ENCODE data around the gene RNU1-2.
"Not testable (repeated sequence)": the region's sequence is repeated elsewhere in the genome, so short reads cannot be mapped to it uniquely, and the experiment has no call there.

GRCh38 chr1:16871171-16871570 is 24.6 kb upstream of the RNU1-2 start:
- not testable (repeated sequence) for TF ChIP-seq POLR2A, CTCF, EP300 (IDR thresholded peaks at IDR 0.05)

All from ovary (tissue), 3 donors.